ENCODE results near the gene GABBR2.

The GABBR2 gene

GRCh38 chr9:98241357-98242300 is 467.1 kb downstream of the GABBR2 start:
- peak in 1 of 2 donors; percentile 43 for DNase-seq

- DNase-seq: peak; percentile 39 to 78
Observed at GRCh38 chr9:98240475-98240874, 468.3 kb downstream of the GABBR2 start.

Data from inflammatory macrophage treated with lipopolysaccharide for 1 hour (primary cell).